AG09319 (cell line): ENCODE results near the gene HERC5.

ENCODE experiments used
- DNase-seq: peaks from one replicate; pipeline ENCODE4 v3.0.0-alpha.2; 2010; ENCODE audit warnings: low read depth; ENCODE audit errors: extremely low read depth
- TF ChIP-seq, protein P1 (sequence below): IDR thresholded peaks from 2 replicates; pipeline ENCODE4 v1.5.1; 2011; ENCODE audit warnings: low read depth, mild to moderate bottlenecking, inconsistent platforms, low read length, moderate library complexity

HERC5 gene

DNA sequence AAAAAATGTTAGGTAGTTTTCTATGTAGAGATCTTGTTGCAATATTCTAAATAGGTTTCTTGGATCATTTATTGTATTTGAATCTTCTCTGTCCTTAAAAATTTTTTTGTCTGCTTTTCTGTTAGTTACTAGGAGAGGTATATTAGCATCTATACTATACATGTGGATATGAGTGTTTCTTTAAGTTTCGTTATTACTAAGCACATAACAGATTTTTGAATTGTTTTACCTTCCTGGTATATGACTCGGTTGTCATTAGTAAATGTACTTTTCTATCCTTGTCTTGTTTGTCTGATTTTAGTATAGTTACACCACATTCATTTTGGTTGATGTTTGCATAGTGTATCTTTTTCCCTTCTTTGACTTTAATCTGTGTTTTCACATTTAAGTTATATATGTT lies 46.4 kb downstream of the HERC5 start:
- TF ChIP-seq, protein P1, sequence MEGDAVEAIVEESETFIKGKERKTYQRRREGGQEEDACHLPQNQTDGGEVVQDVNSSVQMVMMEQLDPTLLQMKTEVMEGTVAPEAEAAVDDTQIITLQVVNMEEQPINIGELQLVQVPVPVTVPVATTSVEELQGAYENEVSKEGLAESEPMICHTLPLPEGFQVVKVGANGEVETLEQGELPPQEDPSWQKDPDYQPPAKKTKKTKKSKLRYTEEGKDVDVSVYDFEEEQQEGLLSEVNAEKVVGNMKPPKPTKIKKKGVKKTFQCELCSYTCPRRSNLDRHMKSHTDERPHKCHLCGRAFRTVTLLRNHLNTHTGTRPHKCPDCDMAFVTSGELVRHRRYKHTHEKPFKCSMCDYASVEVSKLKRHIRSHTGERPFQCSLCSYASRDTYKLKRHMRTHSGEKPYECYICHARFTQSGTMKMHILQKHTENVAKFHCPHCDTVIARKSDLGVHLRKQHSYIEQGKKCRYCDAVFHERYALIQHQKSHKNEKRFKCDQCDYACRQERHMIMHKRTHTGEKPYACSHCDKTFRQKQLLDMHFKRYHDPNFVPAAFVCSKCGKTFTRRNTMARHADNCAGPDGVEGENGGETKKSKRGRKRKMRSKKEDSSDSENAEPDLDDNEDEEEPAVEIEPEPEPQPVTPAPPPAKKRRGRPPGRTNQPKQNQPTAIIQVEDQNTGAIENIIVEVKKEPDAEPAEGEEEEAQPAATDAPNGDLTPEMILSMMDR, result no peak
- no peak for DNase-seq

DNA sequence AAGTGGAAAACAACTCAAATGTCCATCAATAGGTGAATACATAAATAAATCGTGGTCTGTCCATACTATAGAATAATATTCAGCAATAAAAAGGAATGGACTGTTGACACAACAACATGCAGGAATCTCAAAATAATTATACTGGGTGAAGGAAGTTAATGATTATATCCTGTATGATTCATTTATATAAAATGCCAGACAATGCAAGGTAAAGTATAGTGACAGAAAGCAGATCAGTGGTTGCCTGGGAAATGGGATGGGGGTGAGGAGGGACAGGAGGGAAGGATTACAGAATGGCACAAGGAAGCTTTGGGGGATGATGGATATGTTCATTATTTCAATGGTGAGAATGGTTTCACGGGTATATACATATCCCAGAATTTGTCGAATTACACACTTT lies 54.3 kb downstream of the HERC5 start:
- no peak for DNase-seq
- TF ChIP-seq, protein P1, result no peak

DNA sequence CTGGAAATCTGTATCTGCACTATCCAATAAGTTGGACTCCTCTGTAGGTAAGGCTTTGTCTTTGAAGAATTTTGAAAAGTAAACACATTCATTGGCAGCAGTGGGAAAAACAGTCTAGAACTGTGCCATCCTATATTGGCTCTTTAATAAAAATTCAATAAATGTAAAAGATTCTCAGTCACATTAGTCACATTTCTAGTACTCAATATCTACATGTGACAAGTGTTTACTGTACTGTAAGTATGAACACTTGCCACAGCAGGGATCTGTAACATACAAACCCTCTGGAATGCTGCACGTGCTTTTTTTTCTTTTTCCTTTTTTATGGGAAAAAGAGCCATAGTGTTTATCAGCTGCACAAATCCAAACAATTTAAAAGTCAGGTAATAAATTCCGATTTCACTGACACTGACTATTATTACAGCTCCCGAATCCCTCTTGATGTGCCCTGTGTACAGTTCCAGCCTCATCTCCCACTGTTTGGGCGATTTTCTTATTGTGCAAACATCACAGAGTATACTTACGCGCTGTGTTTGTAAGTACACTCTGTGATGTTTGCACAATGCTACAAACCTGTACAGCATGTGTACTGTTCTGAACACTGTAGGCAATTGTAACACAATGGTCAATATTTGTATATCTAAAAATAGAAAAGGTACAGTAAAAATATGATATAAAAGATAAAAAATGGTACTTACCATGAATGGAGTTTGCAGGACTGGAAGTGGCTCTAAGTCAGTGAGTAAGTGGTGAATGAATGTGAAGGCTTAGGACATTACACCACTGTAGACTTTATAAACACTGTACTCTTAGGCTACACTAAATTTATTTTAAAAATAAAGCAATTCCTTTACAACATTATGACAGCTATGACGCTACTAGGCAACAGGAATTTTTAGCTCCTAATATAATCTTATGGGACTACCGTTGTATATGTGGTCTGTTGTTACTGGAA lies 57.9 kb downstream of the HERC5 start:
- TF ChIP-seq, protein P1, result no peak
- DNase-seq, result no peak

DNA sequence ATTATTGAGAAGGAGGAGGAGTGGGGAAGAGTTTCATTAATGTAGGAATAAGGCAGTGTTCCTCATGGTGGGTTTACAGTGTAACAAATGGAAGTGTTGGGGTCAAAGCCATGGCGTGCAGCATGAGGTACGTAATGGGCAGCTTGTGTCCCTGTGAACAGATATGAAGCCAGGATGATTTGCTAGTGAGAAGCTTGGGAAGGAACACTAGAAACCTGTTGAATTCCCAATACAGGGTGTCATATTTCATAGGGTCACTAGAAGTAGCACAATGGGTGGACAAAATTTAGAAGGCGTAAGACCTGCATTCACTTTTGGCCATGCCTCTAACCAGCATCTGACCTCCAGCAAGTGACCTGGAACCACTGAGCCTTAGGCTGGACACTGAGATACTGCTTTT lies 59.8 kb downstream of the HERC5 start:
- TF ChIP-seq, protein P1, result no peak
- DNase-seq, result no peak

DNA sequence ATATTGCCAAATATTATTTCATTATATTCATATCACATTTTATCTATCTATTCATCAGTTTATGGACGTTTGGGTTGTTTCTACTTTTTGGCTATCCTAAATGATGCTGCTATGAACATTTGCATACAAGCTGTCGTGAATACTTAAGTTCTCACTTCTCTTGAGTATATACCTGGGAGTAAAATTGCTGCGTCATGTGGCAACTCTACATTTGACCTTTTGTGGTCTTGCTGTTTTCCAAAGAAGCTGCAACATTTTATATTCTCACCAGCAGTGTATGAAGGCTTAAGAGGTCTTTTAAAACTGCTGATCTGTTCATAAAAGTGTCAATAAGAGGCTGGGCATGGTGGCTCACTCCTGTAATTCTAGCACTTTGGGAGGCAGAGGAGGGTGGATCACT lies 60.9 kb downstream of the HERC5 start:
- DNase-seq, result no peak
- TF ChIP-seq, protein P1, result no peak

DNA sequence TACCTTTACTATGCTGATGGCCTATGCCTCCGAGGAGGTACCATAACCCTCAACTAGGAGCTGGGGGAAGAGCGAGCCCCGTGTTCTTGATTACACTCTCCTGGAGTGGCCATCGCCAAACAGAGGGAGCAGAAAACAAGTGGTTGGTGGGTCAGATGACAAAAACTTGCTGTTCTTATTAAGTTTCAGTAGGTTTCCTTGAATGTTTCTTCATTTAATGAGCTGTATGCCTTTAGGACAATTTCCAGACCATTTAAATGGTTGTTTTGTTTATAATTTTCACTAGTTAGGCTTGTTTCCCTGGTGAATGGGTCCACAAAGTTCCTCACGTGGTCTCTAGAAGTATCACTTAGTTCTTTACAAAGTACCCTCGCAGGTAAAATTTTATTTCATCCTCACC lies 62.0 kb downstream of the HERC5 start:
- DNase-seq, result no peak
- TF ChIP-seq, protein P1, result no peak

DNA sequence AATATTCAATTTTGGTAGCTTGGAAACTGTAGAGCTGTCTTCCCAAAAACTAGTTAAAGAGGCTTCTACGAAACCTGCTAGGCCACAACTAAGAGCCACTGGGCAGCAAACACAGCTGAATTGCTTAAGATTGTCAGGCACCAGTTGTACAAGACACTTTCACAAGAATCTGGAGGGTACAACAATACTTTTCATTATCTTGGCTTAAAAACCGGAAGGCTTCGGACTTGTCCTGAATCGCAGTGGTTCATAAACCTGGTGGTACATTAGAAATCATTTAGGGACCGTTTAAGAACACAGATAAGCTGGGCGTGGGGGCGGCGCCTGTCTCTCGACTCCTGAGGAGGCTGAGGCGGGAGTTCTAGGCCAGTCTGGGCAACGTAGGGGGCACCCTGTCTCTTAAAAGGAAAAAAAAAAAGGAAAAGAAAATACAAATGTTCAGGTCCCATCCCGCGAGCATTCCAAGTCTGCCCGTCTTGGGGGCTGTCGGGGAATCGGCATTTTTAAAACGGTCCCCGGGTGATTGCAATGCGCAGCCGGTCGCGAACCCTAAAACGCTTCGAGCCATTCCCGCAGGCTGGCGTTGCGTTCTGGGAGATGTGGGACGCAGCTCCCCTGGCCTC lies 65.9 kb downstream of the HERC5 start:
- no peak for DNase-seq
- TF ChIP-seq, protein P1, result no peak
